GM18520 (cell line): ENCODE results near the gene LRRC55.

Source experiments
- ATAC-seq: cut with Tn5 transposase; IDR thresholded peaks from one replicate; pipeline ENCODE4 v1.9.1; 2021; ENCODE audit not compliant: unreplicated experiment

Gene LRRC55, protein sequence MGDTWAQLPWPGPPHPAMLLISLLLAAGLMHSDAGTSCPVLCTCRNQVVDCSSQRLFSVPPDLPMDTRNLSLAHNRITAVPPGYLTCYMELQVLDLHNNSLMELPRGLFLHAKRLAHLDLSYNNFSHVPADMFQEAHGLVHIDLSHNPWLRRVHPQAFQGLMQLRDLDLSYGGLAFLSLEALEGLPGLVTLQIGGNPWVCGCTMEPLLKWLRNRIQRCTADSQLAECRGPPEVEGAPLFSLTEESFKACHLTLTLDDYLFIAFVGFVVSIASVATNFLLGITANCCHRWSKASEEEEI

DNA sequence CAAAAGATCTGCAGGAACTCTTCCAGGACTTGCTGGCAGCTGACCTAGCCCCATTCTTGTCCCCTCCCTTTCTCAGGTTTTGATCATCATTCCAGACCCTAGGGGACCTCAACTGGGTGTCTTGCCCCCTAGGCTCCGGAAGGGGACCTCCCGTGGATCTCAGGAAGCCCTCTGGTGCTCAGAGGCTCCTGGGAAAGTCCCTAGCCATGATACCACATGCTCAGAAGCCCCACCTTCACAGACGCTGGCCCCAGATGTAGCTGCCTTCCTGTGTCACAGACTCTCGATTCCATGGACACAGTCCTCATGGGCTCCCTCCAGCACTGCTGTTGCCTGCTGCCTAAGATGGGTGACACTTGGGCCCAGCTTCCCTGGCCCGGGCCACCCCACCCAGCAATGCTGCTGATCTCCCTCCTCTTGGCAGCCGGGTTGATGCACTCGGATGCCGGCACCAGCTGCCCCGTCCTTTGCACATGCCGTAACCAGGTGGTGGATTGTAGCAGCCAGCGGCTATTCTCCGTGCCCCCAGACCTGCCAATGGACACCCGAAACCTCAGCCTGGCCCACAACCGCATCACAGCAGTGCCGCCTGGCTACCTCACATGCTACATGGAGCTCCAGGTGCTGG is at the start of gene LRRC55:
Gene LRRC55 (plus strand): TSS at position 276 of the 628 bp plus-strand sequence. CDS start 70 bp downstream, at position 346.
- ATAC-seq: no peak

DNA sequence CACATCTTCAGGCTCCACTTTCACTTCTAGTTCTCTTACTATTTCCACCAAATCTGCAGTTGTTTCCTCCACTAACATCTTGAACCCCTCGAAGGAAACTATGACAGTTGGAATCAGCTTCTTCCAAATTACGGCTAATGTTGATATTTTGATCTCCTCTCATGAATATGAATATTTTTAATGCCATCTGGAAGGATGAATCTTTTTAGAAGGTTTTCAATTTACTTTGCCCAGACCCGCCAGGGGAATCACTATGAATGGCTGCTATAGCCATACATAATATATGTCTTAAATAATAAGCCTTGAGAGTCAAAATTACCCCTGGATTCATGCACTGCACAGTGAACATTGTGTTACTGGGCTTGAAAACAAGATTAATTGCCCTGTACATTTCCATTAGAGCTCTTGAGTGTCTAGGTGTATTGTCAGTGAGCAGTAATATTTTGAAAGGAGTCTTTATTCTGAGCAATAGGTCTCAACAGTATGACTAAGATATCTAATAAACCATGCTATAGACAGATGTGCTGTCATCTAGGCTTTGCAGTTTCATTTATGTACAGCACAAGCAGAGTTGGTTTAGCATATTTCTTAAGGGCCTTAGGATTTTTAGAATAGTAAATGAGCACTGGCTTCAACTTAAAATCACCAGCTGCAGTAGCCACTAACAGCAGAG is 48.3 kb upstream of the LRRC55 start:
- ATAC-seq: no peak

DNA sequence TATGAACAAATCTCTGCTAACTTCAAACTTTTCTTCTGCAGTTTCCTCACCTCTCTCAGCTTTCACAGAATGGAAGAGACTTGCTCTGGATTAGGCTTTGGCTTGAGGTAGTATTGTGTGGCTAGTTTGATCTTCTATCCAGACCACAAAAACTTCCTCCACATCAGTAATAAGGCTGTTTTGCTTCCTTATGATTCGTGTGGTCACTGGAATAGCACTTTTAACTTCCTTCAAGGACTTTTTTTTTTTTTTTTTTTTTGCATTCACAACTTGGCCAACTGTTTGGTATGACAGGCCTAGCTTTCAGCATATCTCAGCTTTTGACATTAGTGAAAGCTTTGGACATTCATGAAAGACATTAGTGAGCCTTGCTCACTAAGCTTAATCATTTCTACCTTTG is 47.5 kb upstream of the LRRC55 start:
- no peak for ATAC-seq

DNA sequence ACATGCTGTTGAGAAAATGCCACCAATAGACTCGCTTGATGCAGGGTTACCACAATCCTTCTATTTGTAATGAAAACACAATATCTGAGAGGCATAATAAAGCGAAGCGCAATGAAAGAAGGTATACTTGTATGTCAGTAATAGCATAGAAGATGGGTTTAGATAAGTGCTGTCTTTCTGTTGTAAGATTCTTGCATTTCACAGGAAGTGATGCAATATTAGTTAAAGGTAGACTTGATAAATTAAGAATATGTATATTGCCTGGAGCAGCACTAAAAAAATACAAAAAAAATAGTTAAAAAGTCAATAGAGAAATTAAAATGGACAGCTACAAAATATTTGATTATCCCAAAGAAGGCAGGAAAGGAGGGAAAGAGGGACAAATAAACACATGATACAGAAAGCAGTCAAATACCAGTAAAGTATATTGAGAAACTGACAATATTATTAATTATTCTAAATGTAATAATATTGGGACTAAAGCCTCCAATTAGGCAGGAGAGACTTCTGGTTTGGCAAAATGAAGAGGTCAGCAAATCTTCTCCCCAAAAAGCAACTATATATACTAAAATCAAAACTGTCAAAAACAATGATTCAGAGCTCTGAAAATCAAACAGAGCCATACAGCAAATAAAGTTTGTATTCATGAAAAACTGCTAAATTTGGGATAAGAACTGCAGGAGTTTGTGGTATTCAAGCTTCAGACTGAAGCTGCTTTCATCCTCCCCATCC is 46.6 kb upstream of the LRRC55 start:
- no peak for ATAC-seq

DNA sequence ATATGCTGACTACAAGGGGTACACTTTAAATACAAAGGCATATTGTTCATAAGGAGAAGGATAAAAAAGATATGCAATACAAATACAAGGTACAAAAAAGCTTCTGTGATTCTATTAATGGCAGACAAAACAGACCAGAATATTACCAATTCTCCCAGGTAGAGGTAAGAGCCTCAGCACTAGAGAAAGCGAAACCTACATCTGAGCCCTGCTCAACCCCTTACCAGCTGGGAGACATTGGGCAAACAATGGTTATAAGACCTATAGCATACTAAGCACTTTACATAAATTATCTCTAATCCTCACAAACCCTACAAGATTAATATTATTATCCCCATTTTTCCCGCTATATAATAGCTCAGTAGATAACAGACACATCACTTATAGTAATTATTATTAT is 41.2 kb upstream of the LRRC55 start:
- no peak for ATAC-seq

DNA sequence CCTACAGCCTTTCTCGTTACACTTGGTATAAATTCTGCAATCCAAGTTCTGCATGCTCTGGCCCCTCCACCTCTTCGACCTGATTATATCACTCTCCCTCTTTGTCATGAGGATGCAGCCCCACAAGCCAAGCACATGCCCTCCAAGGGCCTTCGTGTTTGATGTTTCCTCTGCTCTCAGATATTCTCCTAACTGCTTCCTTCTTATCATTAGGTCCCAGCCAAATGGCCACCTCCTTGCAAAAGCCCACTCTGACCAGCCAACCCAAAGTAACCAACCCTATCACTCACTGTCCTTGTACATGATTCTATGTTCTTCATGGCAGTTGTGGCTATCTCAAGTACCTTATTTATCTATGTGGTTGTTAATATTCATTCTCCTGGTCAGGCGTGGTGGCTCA is 38.3 kb upstream of the LRRC55 start:
- ATAC-seq: no peak

DNA sequence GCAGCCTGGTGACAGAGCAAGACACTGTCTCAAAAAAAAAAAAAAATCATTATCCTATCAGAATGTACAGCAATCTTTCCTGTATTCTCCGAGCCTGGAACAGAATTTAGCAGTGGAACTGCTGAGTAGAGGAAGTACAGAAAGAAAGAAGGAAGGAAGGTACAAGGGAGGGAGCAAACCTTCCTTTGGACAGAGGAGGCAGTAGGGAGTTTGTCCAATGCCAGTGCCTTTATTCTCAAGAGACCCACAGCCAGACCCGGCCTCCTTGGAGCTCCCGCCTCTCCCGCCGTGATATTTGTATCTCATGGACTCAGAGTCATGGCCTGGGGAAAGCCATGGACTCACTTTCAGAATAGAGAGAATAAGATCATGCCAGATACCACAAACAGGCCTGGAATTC is 37.7 kb upstream of the LRRC55 start:
- no peak for ATAC-seq

DNA sequence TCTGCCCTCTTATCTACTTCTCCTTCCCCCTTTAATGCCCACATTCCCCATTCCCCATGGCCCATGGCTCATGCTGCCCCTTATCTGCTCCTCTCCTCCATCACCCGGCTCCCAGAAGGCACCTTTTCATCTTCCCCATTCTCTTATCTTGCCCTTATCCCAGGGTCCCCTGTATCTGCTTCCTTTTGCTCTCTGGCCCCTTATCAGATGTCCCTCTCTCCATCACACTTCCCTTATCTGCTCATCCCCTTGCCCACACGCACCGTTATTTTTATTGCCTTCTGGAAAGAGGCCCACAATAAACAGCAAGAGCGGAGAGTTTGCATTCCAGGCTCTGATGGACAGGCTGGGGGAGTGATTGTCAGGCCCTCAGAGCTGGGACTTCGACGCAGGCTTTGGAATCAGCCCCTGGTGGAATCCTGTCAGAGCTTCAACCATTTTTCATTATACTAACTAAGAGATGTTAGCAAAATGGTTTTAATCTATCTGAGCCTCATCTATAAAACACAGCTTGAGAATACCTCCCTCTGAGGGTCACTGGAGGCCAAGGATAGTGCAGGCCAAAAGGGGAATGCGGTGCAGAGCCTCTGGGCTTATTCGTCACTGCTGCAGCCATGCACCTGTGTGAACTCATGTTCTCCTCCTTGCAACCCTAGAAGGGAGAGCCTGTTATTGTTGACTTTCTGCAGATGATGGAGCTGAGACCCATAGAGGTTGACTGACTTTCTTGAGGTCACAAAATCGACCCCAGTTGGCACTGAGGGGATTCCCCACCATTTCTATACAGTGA is 37.0 kb upstream of the LRRC55 start:
- ATAC-seq: no peak

DNA sequence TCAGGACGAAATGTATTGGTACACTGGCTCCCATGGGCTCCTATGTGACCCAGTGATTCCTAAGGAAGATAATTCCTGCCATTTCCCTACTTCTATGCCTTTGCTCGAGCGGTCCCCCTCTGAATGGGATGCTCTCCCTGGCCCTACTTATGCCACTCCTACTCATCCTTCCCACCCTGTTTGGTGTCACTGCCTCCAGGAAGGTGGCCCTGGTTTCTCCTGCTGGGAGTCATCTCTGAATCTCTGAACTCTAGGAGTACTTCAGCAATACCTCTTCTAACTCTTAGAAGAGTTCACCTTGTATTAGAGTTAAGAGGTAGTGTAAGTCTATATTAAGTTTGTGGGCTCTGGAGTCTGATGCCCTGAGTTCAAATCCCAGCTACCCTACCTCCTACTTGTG is 35.5 kb upstream of the LRRC55 start:
- ATAC-seq: no peak

DNA sequence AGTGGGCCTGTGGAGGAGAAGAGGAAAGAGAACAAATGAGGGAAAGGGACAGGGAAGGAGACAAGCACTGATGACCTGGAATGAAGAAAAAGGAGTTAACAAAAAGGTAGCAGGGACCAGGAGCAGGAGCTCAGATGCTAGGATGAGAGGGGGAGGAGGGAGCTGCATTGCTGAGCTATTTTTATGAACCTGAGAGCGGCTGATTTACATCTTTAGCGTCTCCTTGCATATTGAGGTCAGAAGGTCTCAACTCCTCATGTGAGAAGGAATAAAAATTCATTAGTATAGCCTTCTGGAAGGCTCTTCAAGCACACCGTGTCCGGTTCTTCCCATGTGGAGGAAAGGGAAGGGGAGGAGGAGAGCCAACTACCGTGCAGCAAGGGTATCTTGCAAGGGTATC is 33.1 kb upstream of the LRRC55 start:
- no peak for ATAC-seq

DNA sequence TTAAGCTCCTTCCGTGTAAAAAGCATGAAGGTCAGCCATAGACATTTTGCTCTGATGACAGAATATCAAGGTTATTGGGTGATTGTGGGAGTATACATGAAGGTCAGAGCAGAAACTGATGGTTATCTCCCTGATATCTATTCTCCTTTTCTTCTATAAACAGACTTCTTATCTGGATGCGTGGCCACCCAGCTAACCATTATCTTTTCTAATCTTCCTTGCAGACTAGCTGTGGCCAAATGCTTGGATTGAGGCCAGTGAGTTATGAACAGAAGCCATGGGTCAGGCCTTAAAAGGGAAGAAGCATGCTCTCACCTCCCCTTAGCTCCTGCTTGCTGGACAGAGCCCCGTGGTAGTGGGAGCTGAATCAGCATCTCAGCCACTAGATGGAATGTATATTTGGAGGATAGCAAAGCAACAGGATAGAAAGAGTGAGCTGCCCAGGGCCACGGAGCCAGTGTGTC is 31.3 kb upstream of the LRRC55 start:
- no peak for ATAC-seq

DNA sequence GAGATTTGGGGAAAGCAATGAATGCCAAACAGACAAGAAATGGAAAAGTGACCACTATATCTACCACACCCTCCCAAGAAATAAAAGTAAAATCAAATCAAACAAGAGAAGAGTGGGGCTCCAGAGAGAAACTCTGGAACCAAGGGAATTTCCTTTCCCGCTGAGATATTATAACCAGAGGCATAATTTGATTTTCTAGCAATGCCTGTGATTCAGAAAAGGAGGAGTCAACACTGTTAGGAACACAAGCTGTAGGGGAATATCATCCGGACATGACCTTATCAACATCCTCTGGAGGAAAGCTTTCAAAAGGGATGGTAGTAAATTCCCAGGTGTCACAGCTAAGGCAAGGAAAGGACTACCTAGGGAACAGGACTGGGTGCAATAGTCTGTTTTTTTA is 29.6 kb upstream of the LRRC55 start:
- ATAC-seq: no peak

DNA sequence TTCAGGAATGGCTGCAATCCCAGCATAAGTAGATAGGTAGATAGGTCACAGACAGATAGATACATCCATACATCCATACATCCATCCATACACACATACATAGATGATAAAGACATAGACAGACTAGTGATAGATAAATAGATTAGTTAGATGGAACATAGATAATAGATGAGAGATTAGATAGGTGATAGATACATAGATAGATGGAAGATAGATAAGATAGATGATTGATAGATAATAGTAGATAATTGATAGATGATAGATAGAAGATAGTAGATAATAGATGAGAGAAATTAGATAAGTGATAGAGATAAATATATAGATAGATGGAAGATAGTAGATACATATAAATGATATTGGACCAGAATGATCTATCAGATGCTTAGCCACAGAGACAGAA is 28.3 kb upstream of the LRRC55 start:
- ATAC-seq: no peak

DNA sequence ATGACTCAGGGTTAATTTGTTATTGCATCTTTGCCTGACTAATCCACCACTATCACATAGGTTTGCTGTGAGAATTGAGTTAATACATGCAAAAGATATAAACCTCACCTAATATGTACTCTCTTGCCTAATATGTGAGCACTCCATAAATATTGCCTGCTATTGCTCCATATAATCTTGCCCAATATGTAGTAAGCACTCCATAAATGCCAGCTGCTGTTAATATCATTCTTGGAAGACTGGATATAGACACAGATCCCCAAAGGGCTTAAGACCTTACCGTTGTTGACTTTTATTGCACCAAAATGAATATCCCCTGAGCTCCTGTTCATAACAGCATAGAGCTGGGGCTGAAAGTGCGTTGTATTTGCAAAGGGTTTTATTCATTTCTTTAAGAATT is 27.0 kb upstream of the LRRC55 start:
- no peak for ATAC-seq

DNA sequence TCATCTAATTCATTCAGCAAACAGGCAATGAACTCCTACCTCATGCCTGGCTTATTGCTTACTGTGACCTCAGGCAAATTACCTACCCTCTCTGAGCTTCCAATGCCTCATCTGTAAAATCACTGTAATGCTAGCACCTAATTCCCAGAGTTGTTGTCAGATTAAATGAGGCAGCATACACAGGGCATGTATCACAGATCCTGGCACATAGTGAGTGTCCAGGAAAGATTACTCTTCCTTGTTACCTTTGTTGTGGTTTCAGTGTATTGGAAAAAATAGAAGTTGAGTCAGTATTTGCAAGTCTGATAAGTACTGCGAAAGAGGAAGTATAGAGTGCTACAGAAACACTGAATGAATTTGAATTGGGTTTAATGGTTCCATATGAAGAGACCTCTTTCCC is 26.4 kb upstream of the LRRC55 start:
- no peak for ATAC-seq

DNA sequence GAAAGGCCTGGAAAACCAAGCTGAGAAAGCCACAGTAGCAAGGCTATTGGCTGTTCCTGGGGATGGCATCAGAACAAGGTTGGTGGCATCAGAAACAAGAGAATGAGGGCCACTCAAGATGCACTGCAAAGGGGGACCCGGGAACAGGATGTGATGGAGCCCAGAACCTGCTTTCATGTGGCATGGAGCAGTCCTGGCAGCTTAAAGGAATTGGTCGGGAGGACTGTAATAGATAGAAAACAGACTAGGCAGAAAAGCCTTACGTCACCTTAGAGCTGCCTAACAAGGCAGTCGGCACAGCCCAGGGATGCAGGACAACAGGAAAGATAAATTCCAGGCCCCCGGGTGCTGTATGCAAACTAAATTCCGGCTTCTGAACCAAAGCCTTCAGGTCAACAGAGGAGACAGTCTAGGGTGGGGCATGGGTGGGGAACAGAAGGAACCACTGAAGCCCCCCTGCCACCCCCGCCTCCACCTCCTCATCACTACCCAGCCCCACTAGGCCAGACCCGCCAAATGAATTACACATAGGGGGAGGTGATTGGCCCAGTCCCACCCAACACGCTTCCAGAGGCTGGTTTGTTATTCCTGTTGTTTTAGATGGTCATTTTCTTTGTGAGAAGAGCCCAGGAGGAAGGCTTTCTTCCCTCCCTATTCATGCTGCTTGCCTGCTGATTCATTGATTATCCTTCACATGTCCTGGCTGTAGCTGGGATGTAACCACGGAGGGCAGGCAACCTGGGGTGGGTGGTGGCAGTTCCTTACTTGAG is 25.7 kb upstream of the LRRC55 start:
- ATAC-seq: no peak

DNA sequence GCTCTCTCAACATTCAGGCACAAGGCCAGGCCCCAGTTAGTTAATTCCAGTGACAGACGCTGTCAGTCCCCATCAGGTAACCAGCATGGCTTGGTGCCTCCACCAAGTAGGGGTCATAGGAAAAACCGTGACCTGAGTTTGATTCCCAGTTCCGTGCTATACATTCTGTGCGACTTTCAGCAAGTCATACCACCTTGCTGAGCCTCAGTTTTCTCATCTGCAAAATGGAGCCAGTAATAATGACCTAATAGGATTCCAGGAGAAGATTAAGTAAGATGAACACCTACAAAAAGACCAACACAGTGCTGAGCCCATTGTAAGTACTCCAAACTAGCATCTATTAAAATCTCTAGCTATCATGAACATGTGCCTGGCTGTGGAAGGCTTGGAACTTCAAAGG is 24.8 kb upstream of the LRRC55 start:
- ATAC-seq: no peak

DNA sequence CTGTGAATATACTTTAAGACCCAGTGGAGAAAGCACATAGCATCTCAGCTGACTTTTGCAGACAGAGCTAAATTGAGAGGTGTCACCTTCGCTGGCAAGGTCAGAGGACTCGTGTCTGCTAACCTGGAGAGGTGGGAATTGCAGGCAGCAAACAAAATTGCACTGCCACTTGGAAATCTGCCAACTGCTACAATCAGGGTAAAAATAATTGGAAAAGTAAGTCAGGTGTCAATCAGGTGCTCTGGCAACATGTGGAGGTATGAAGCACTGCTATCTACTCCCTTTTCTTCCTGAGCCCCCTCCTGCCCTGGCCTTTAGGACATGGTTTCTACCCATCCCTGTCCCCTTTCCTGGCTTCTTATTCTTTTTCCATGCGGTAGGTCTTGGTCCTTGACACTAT is 24.1 kb upstream of the LRRC55 start:
- no peak for ATAC-seq

DNA sequence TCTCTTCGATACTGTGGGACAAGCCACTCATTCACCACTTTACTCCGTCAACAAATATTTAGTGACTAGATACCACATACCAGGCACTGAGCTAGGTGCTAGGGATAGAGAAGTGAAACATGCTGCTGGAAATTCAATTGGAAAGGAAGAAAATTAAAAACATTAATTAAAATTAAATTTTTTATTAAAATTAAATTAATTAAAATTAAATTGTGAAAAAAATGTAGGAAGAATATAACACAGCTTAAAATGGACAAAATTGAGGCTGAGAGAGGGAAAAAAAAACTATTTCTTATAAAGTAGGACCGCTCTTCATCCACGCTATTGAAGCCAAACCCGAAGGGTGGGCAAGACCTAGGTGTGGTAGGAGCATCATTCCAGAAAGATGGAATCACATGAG is 23.6 kb upstream of the LRRC55 start:
- no peak for ATAC-seq

DNA sequence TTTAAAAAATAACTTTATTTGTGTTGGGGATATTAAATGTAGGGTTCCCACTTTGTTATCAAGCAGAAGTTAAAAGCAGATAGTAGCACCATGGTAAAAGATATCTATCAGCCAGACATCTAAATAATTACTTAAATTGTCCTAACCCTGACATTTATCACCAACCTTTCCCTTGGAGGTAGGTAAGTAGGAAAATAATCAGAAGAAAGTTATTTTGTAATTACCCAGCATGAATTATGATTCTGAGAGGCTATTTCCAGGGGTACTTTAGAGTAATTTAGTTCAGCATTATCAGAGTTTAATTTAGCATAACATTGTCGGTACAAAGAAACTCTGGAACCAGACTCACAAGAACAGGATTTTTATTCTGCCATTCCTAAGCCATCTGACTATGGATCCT is 23.2 kb upstream of the LRRC55 start:
- no peak for ATAC-seq
